Muscle layer of duodenum (tissue), 2 donors: ENCODE results near the gene TRAF1.
"Not testable (repeated sequence)": the region's sequence is repeated elsewhere in the genome, so short reads cannot be mapped to it uniquely, and the experiment has no call there.

ENCODE experiments used
- H3K27ac ChIP-seq: one replicate; pipeline ENCODE4 v1.7.0; 2013; ENCODE audit warnings: mild to moderate bottlenecking, low read length
- H3K27me3 ChIP-seq: one replicate; pipeline ENCODE4 v1.7.0; 2013; ENCODE audit warnings: low read depth, mild to moderate bottlenecking, control low read depth, low read length
- H3K36me3 ChIP-seq, 2 donors: one replicate each; pipeline ENCODE4 v1.7.0; 2013; ENCODE audit warnings: low read length in 2 of 2, control low read depth in 1 of 2, mild to moderate bottlenecking in 1 of 2; ENCODE audit not compliant: insufficient read depth in 2 of 2, control insufficient read depth in 1 of 2
- H3K4me1 ChIP-seq, 2 donors: one replicate each; pipeline ENCODE4 v1.7.0; 2013; ENCODE audit warnings: low read length in 2 of 2, mild to moderate bottlenecking in 2 of 2, control low read depth in 1 of 2, moderate library complexity in 1 of 2; ENCODE audit not compliant: insufficient read depth in 2 of 2, control insufficient read depth in 1 of 2
- H3K4me3 ChIP-seq, 2 donors: one replicate each; pipeline ENCODE4 v1.7.0; 2013; ENCODE audit warnings: low read length in 2 of 2, low read depth in 1 of 2, mild to moderate bottlenecking in 1 of 2
- H3K9me3 ChIP-seq, 2 donors: one replicate each; pipeline ENCODE4 v1.7.0; 2013; ENCODE audit warnings: low read length in 2 of 2, control low read depth in 1 of 2, mild to moderate bottlenecking in 1 of 2; ENCODE audit not compliant: control insufficient read depth in 1 of 2
- donor health status: healthy.

The TRAF1 gene, protein sequence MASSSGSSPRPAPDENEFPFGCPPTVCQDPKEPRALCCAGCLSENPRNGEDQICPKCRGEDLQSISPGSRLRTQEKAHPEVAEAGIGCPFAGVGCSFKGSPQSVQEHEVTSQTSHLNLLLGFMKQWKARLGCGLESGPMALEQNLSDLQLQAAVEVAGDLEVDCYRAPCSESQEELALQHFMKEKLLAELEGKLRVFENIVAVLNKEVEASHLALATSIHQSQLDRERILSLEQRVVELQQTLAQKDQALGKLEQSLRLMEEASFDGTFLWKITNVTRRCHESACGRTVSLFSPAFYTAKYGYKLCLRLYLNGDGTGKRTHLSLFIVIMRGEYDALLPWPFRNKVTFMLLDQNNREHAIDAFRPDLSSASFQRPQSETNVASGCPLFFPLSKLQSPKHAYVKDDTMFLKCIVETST

DNA sequence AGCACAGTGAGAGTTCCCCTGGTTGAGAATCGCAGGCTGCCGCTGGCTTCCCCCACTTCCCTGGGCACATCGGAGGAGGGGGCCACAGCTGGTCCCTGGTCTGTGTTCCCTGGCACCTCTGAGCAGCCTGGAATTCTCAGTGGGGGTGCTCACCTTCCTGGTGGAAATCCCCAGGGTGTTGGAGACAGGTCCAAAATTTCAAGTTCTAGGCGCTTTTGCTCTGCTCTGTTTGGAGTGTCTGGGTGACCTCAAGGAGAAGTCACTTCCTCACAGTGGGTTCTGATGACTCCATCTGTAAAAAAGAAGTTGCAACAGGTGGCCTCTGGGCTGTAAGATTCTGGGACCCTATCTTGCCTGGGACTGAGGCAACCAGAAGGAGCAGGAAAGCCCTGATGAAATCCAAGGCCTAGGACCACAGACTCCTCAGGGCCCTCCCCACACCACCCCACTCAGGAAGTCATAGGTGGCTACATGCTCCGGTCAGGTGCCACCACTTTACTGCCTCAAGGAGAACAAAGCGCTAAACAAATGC is at the start of gene TRAF1:
Gene TRAF1, minus strand, starts transcription at position 400 of the 532 bp plus-strand sequence. CDS start 721 bp downstream, outside the sequence.
- no peaks in the 10 kb centered on the region for H3K27me3 ChIP-seq
- H3K27ac ChIP-seq = peak within 1 kb of the TSS; percentile 27
- H3K4me3 ChIP-seq = no peak within 1 kb of the TSS
- H3K36me3 ChIP-seq = no peaks in the 10 kb centered on the region
- no peaks in the 10 kb centered on the region for H3K9me3 ChIP-seq
- peaks cover 2 to 8% of the 10 kb centered on the region in 2 donors for H3K4me1 ChIP-seq

DNA sequence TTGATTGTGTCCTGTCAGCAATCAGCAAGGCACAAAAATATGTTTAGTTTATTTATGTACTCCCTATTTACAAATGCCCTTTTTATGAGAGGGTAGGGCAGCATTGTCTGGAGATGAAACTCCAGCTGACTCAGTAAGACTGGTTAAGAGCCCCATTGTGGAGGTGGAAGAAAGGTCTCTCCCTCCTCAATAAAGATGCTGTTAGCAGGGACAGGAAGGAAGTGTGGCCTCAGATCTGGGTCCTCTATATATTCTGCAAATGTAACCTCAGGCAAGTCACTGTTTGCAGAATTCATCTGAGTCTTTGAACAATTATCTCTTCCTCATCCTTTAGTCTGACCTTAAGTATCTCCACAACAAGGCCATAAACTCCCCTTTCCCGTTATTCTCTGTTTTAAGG is 48.3 kb upstream of the TRAF1 start:
- Histone ChIP-seq H3K36me3 (peaks cover 0 to 6% of the 10 kb centered on the region in 2 donors), H3K27ac (no peak overlapping the region), H3K9me3 (no peaks in the 10 kb centered on the region), H3K27me3 (no peaks in the 10 kb centered on the region), H3K4me1 (no peaks in the 10 kb centered on the region), H3K4me3 (no peak overlapping the region)

DNA sequence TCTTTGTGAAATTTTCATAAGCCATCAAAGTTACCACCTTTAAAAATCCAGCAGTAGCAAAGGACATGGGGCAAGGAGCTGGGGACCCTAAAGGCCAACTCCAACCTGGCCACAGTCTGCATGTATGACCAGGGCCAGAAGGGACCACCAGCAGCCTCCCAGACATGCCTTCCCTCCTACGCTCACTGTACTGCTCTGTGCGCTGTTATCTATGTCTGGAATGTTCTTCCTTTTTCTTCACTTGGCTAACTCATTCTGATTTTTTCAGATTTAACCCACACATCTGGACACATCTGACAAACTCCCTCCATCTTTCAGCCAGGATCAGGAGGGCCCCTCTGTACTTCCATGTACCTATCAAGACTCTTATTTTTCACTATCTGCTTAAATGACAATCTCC is 47.6 kb upstream of the TRAF1 start:
- Histone ChIP-seq H3K27ac (no peak overlapping the region), H3K27me3 (no peaks in the 10 kb centered on the region), H3K4me1 (no peaks in the 10 kb centered on the region), H3K9me3 (no peaks in the 10 kb centered on the region), H3K4me3 (no peak overlapping the region), H3K36me3 (peaks cover 0 to 4% of the 10 kb centered on the region in 2 donors)

DNA sequence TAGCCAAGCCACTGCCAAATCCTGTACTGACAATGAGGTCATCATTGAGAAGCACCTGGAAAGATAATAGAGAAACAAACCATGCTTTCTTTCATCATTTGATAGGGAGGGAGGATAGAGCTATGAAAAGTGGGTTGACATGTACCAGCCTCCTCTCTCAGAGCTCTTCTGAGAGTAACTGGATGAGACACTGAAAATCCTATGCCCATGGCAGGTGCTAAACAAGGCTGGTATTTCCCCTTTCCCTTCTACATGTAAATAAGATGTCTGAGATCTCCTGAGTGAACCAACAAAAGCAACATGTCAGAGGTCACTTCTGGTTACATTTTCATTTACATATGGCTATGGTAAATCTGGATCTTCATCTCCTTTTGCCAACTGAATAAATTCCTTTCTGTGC is 45.3 kb upstream of the TRAF1 start:
- no peaks in the 10 kb centered on the region for H3K4me1 ChIP-seq
- H3K36me3 ChIP-seq = no peaks in the 10 kb centered on the region
- H3K27me3 ChIP-seq = no peaks in the 10 kb centered on the region
- H3K4me3 ChIP-seq = no peak overlapping the region
- H3K9me3 ChIP-seq = no peaks in the 10 kb centered on the region
- no peak overlapping the region for H3K27ac ChIP-seq

DNA sequence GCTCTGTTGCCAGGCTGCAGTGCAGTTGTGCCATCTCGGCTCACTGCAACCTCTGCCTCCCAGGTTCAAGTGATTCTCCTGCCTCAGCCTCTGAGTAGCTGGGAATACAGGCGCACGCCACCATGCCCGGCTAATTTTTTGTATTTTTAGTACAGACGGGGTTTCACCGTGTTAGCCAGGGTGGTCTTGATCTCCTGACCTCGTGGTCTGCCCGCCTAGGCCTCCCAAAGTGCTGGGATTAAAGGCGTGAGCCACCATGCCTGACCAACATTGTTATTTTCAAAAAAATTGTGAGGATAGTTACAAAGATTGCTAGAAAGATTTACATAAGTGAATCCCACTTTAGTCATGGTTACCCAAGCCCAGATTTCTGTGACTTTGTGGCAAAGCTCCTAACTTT is 44.9 kb upstream of the TRAF1 start:
- not testable (repeated sequence) for H3K4me1 ChIP-seq, H3K4me3 ChIP-seq, H3K27me3 ChIP-seq, H3K27ac ChIP-seq, H3K9me3 ChIP-seq, H3K36me3 ChIP-seq

DNA sequence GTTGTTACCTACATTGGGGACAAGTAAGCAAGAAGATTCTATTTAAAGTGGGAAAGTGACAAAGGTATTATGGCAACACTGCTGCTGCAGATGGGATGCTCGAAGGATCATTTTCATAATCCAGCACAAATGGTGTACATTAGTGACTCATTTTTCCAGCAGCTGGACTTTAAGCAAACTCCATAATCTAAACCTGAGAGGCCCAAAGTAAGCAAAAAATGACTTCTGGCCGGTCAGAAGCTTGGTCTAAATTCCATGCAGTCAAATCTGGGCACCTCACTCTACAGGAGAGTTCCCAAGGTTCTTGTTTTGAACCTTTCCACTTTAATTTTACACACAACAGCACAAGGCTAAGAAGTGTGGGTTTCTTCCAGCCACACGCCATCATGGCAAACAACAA is 43.6 kb upstream of the TRAF1 start:
- Histone ChIP-seq H3K9me3 (no peaks in the 10 kb centered on the region), H3K4me3 (no peak overlapping the region), H3K36me3 (no peaks in the 10 kb centered on the region), H3K27me3 (no peaks in the 10 kb centered on the region), H3K27ac (no peak overlapping the region), H3K4me1 (peaks cover 0 to 5% of the 10 kb centered on the region in 2 donors)

DNA sequence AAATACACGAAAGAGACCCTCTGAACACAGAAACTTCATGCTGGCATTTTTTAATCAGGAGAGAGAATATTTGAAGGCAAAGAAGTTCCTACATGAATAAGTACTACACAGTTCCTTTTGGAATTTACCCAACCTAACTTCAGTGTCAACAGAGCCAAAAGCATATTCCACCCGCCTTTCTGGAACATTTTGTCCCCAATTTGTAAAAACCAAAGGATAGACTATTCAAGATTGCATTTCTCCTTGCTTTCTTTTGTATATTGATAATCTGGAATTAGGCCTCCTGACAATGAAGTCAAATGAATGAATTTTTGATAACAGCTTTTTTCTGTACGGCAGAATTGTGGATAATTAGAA is 39.4 kb upstream of the TRAF1 start:
- H3K4me3 ChIP-seq = no peak overlapping the region
- peaks cover 0 to 7% of the 10 kb centered on the region in 2 donors for H3K36me3 ChIP-seq
- no peak overlapping the region for H3K27ac ChIP-seq
- H3K4me1 ChIP-seq = peaks cover 0 to 5% of the 10 kb centered on the region in 2 donors
- no peaks in the 10 kb centered on the region for H3K27me3 ChIP-seq
- H3K9me3 ChIP-seq = no peaks in the 10 kb centered on the region

DNA sequence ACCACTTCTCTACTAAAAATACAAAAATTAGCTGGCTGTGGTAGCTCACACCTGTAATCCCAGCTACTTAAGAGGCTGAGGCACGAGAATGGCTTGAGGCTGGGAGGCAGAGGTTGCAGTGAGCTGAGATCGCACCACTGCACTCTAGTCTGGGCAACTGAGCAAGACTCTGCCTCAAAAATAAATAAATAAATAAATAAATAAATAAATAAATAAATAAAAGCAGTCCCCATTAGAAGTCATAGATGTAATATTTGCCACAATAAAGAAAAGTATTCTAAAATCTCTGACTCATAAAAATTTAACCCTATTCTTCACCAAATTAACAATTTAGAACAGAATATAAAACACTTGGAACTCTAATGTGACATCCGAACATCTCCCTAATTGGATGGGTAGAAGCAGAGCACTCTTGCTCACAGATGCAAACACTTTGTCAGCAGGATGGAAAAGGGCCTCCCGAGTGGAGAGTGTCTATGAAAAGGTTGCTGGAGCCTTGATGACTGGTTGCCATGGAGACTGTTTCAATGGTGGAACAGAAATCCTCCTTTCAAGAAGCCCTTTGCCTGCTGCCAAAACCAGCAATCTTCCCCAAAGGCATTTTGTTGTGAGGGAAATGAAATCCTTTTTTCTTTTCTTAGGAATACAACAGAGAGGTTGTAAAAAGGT is 38.9 kb upstream of the TRAF1 start:
- H3K36me3 ChIP-seq = peaks cover 0 to 7% of the 10 kb centered on the region in 2 donors
- no peak overlapping the region for H3K4me3 ChIP-seq
- peaks cover 0 to 5% of the 10 kb centered on the region in 2 donors for H3K4me1 ChIP-seq
- H3K27ac ChIP-seq = no peak overlapping the region
- no peaks in the 10 kb centered on the region for H3K27me3 ChIP-seq
- no peaks in the 10 kb centered on the region for H3K9me3 ChIP-seq

DNA sequence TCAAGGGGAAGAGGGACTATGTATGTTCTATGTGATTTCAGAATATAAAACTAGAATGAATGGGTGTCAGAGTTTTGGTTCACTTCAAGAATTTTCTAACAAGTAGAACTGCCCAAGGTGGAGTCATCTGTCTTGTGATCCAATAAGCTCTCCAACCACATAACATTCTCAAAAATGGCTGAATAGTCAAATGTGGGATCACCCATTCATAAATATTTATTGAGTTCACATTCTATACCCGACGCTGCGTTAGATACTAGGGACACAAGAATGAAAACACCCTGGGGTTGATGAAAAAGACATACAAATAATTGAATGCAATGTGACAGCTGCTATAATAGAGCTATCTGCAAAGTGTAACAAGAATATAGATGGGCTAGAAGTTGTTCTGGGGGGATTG is 35.3 kb upstream of the TRAF1 start:
- Histone ChIP-seq H3K36me3 (peaks cover 0 to 7% of the 10 kb centered on the region in 2 donors), H3K4me3 (no peak overlapping the region), H3K27me3 (no peaks in the 10 kb centered on the region), H3K4me1 (peaks cover 0 to 5% of the 10 kb centered on the region in 2 donors), H3K9me3 (no peaks in the 10 kb centered on the region), H3K27ac (no peak overlapping the region)

DNA sequence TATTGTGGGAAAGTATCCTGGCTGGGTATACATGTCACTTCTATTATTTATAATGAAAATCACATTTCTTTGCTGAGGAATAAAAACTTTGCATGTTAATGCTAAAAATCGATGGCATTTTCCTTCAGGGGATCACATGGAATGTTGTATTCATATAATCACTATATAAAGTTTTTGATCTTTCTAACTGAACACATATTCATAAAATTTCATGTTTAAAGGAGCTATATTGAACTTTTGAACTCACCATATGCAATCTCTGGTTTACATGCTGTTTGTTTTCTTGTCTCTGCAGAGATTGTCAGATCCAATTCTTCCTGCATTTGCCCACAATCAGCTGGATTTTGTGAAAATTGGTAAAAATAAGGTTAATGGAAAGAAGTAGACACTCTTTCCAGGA is 33.4 kb upstream of the TRAF1 start:
- no peak overlapping the region for H3K4me3 ChIP-seq
- no peaks in the 10 kb centered on the region for H3K4me1 ChIP-seq
- peaks cover 0 to 7% of the 10 kb centered on the region in 2 donors for H3K36me3 ChIP-seq
- H3K27ac ChIP-seq = no peak overlapping the region
- no peaks in the 10 kb centered on the region for H3K27me3 ChIP-seq
- no peaks in the 10 kb centered on the region for H3K9me3 ChIP-seq

DNA sequence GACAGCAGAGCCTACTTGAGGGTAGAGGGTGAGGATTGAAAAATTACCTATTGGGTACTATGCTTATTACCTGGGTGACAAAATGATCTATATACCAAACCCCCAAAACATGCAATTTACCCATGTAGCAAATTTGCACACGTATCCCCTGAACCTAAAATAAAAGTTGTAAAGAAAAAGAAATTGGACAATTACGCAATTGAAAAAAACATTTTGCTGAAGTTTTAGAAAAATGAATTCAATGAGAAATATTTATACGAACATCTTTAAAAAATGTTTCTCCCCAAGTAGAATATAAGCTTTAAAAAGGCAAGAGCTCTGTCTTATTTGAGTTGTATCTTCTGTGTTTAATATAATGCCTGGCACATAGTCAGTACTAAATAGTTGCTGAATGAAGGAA is 30.3 kb upstream of the TRAF1 start:
- Histone ChIP-seq H3K4me1 (no peaks in the 10 kb centered on the region), H3K27me3 (no peaks in the 10 kb centered on the region), H3K27ac (no peak overlapping the region), H3K4me3 (no peak overlapping the region), H3K36me3 (no peaks in the 10 kb centered on the region), H3K9me3 (no peaks in the 10 kb centered on the region)
